HCT116 (cell line): Measurements from ENCODE around the gene PPP1CB. TPM values are rescaled to one million over a fixed set of nuclear protein-coding genes. Genes with fewer than 3 reads are reported as not detected.

ENCODE experiments used
- ATAC-seq: fragments of 200-7000 bp; cut with Tn5 transposase; 2 replicates; pipeline ENCODE4 v1.9.1; 2020; ENCODE audit warnings: mild to moderate bottlenecking, moderate library complexity
- BruUV-seq: library from RNA; stranded (reverse); fragments of 400-500 nt; replicated peaks from 2 replicates; lab custom pipeline; 2021; lab: Mats Ljungman, UMichigan
- CTCF ChIA-PET: fragments of 300-600 bp; sonication (Branson Sonifier 250); formaldehyde crosslinking; loops from one replicate; lab custom pipeline; 2021; ENCODE audit warnings: antibody characterized with exemption; lab: Charles Lee
- POLR2A ChIA-PET: fragments of 300-600, 350-600 bp; sonication (Branson Sonifier 250); formaldehyde crosslinking; loops from one replicate; lab custom pipeline; 2021; ENCODE audit warnings: antibody characterized with exemption; lab: Charles Lee
- RAD21 ChIA-PET, 2 experiments: fragments of 300-600 bp; sonication (Branson Sonifier 250); formaldehyde crosslinking; loops; one replicate each; lab custom pipeline; 2023; ENCODE audit warnings: low total read pairs in 2 of 2; ENCODE audit not compliant: uncharacterized antibody in 2 of 2, unreplicated experiment in 2 of 2, low non-redundant PET in 1 of 2; lab: Charles Lee
- DNase-seq: peaks from one replicate; pipeline ENCODE4 v3.0.0-alpha.2; 2010; ENCODE audit warnings: low read depth, low spot score
- H2AFZ ChIP-seq: fragments of 200-600 bp; shearing (Covaris generic), sonication (generic); 2 replicates; pipeline ENCODE4 v1.6.1; 2017; ENCODE audit warnings: low read depth, mixed run types, mixed read lengths, antibody characterized with exemption, low read length; ENCODE audit not compliant: poor library complexity, severe bottlenecking
- H3K27ac ChIP-seq: 2 replicates; pipeline ENCODE4 v1.5.1; 2012; ENCODE audit warnings: low read depth, low read length
- H3K27me3 ChIP-seq: fragments of 200-600 bp; sonication (generic); 2 replicates; pipeline ENCODE4 v1.6.1; 2016; ENCODE audit warnings: mixed run types, low read length, mixed read lengths; ENCODE audit not compliant: insufficient read depth
- H3K36me3 ChIP-seq, 2 experiments: fragments of 200-500 bp in 1 of 2; fragments of 200-600 bp in 1 of 2; sonication (Bioruptor generic) in 1 of 2; sonication (generic) in 1 of 2; 2 replicates each; pipeline versions ENCODE4 v1.5.1 to v1.6.1; 2014 to 2016; ENCODE audit warnings: low read length in 2 of 2, inconsistent platforms in 1 of 2, mixed read lengths in 1 of 2, mixed run types in 1 of 2; ENCODE audit not compliant: insufficient read depth in 2 of 2, control insufficient read depth in 1 of 2
- H3K4me1 ChIP-seq, 2 experiments: fragments of 200-600 bp in 1 of 2; sonication (generic) in 1 of 2; 2 replicates each; pipeline versions ENCODE4 v1.5.1 to v1.6.1; 2012 to 2017; ENCODE audit warnings: low read length in 2 of 2, inconsistent platforms in 1 of 2, mild to moderate bottlenecking in 1 of 2, mixed read lengths in 1 of 2, mixed run types in 1 of 2, moderate library complexity in 1 of 2; ENCODE audit not compliant: insufficient read depth in 2 of 2, control insufficient read depth in 1 of 2
- H3K4me2 ChIP-seq: fragments of 200-600 bp; sonication (generic); 2 replicates; pipeline ENCODE4 v1.6.1; 2017; ENCODE audit warnings: mixed run types, low read length, mixed read lengths
- H3K4me3 ChIP-seq, 2 experiments: fragments of 200-600 bp in 1 of 2; sonication (generic) in 1 of 2; replicated peaks in 1 of 2; 2 replicates each; pipeline ENCODE4 v1.5.1; 2011 to 2016; ENCODE audit warnings: low read length in 2 of 2, control low read depth in 1 of 2, low read depth in 1 of 2, mild to moderate bottlenecking in 1 of 2, mixed read lengths in 1 of 2, mixed run types in 1 of 2
- H3K79me2 ChIP-seq: fragments of 200-600 bp; sonication (generic); 2 replicates; pipeline ENCODE4 v1.6.1; 2017; ENCODE audit warnings: mild to moderate bottlenecking, mixed run types, low read length, moderate library complexity, mixed read lengths; ENCODE audit not compliant: insufficient read depth
- H3K9ac ChIP-seq: fragments of 200-600 bp; sonication (generic); 2 replicates; pipeline ENCODE4 v1.6.1; 2016; ENCODE audit warnings: low read length, mixed read lengths
- H3K9me2 ChIP-seq: fragments of 200-600 bp; sonication (generic), shearing (Covaris generic); 2 replicates; pipeline ENCODE4 v1.6.1; 2017; ENCODE audit warnings: mixed run types, mild to moderate bottlenecking, moderate library complexity; ENCODE audit not compliant: insufficient read depth
- H3K9me3 ChIP-seq, 2 experiments: fragments of 200-500 bp in 1 of 2; fragments of 200-600 bp in 1 of 2; sonication (Bioruptor generic) in 1 of 2; sonication (generic) in 1 of 2; 2 replicates each; pipeline ENCODE4 v1.6.1; 2014 to 2017; ENCODE audit warnings: low read length in 2 of 2, mixed read lengths in 2 of 2, inconsistent platforms in 1 of 2, low read depth in 1 of 2, mild to moderate bottlenecking in 1 of 2, mixed run types in 1 of 2, moderate library complexity in 1 of 2; ENCODE audit not compliant: control insufficient read depth in 1 of 2, insufficient read depth in 1 of 2
- H4K20me1 ChIP-seq: fragments of 200-600 bp; sonication (generic), shearing (Covaris generic); 2 replicates; pipeline ENCODE4 v1.6.1; 2017; ENCODE audit warnings: mixed run types, mild to moderate bottlenecking, moderate library complexity; ENCODE audit not compliant: insufficient read depth
- CBX3 ChIP-seq: IDR thresholded peaks from 2 replicates; pipeline ENCODE4 v1.6.1; 2012; ENCODE audit warnings: low read depth
- CEBPB ChIP-seq: IDR thresholded peaks from 2 replicates; pipeline ENCODE4 v1.6.1; 2012; ENCODE audit warnings: low read depth
- ELF1 ChIP-seq: IDR thresholded peaks from 2 replicates; pipeline ENCODE4 v1.6.1; 2012; ENCODE audit warnings: low read depth, borderline replicate concordance
- EZH2 ChIP-seq: fragments of 200-600 bp; sonication (generic); IDR thresholded peaks from 2 replicates; pipeline ENCODE4 v1.6.1; 2017; ENCODE audit warnings: antibody characterized with exemption, mixed run types
- EZH2phosphoT487 ChIP-seq: fragments of 200-600 bp; IDR thresholded peaks from 2 replicates; pipeline ENCODE4 v1.6.1; 2018; ENCODE audit warnings: antibody characterized with exemption, borderline replicate concordance
- FOSL1 ChIP-seq: IDR thresholded peaks from 2 replicates; pipeline ENCODE4 v1.6.1; 2012; ENCODE audit warnings: low read depth
- JUND ChIP-seq: IDR thresholded peaks from 2 replicates; pipeline ENCODE4 v1.6.1; 2012
- MAX ChIP-seq: IDR thresholded peaks from 2 replicates; pipeline ENCODE4 v1.6.1; 2012
- RAD21 ChIP-seq: IDR thresholded peaks from 2 replicates; pipeline ENCODE4 v1.6.1; 2012; ENCODE audit warnings: low read depth, mild to moderate bottlenecking
- SIN3A ChIP-seq: IDR thresholded peaks from 2 replicates; pipeline ENCODE4 v1.6.1; 2012; ENCODE audit warnings: low read depth
- SP1 ChIP-seq: IDR thresholded peaks from 2 replicates; pipeline ENCODE4 v1.6.1; 2012; ENCODE audit warnings: low read depth
- SRF ChIP-seq: IDR thresholded peaks from 2 replicates; pipeline ENCODE4 v1.6.1; 2012; ENCODE audit warnings: low read depth
- TCF7L2 ChIP-seq: IDR thresholded peaks from 2 replicates; pipeline ENCODE4 v1.7.0; 2011; ENCODE audit warnings: borderline replicate concordance, inconsistent platforms; ENCODE audit not compliant: insufficient read depth, insufficient read length; ENCODE audit errors: extremely low read depth
- YY1 ChIP-seq: IDR thresholded peaks from 2 replicates; pipeline ENCODE4 v1.6.1; 2011; ENCODE audit warnings: low read length, low read depth, moderate library complexity, mild to moderate bottlenecking; ENCODE audit not compliant: insufficient replicate concordance; ENCODE audit errors: extremely low read depth
- ZBTB33 ChIP-seq: IDR thresholded peaks from 2 replicates; pipeline ENCODE4 v1.6.1; 2011; ENCODE audit warnings: mild to moderate bottlenecking, low read length, moderate library complexity; ENCODE audit not compliant: insufficient replicate concordance; ENCODE audit errors: extremely low read depth
- ZNF274 ChIP-seq: fragments of 200-500 bp; sonication (Bioruptor generic); IDR thresholded peaks from 2 replicates; pipeline ENCODE4 v1.6.1; 2014; ENCODE audit warnings: mild to moderate bottlenecking, low read depth, low read length, inconsistent platforms
- intact Hi-C: fragments of 100-400 bp; cut with micrococcal nuclease; formaldehyde crosslinking; loops from 2 replicates; pipeline ENCODE4 v1.10.0; 2022
- total RNA-seq: library from RNA; stranded (reverse); gene quantifications from one replicate; pipeline ENCODE4 v1.2.1, GENCODE V29; 2021; ENCODE audit not compliant: unreplicated experiment
- TF ChIP-seq, protein P1 (sequence below): IDR thresholded peaks from 2 replicates; pipeline ENCODE4 v1.6.1; 2012; ENCODE audit warnings: low read depth
- TF ChIP-seq, protein P2 (sequence below), 3 experiments: fragments of 200-600 bp in 1 of 3; sonication (generic) in 1 of 3; IDR thresholded peaks in 2 of 3; conservative IDR thresholded peaks in 1 of 3; 2 replicates each; pipeline ENCODE4 v1.5.1; 2012 to 2017; ENCODE audit warnings: low read depth in 2 of 3, low read length in 2 of 3, antibody characterized with exemption in 1 of 3, borderline replicate concordance in 1 of 3, control low read depth in 1 of 3, mild to moderate bottlenecking in 1 of 3, mixed read lengths in 1 of 3, mixed run types in 1 of 3, moderate library complexity in 1 of 3; ENCODE audit not compliant: insufficient read depth in 1 of 3

The PPP1CB gene
- total RNA-seq, 1 experiment from 2014 or later: 174 TPM

GRCh38 chr2:28822036-28822435 lies 70.4 kb downstream of the PPP1CB start:
- Histone ChIP-seq H3K4me3 (no peak overlapping the region), H3K27me3 (no peaks in the 10 kb centered on the region), H3K27ac (no peak overlapping the region), H3K79me2 (no peaks in the 10 kb centered on the region), H3K4me1 (no peaks in the 10 kb centered on the region), H4K20me1 (no peaks in the 10 kb centered on the region), H3K9ac (no peak overlapping the region), H2AFZ (no peak overlapping the region), H3K36me3 (no peaks in the 10 kb centered on the region), H3K4me2 (no peak overlapping the region), H3K9me3 (no peaks in the 10 kb centered on the region), H3K9me2 (no peaks in the 10 kb centered on the region)
- no TSS peak for BruUV-seq
- ChIA-PET RAD21 (no interaction called here), CTCF (interaction anchor here (0.8 kb wide), 1 partner anchor 255 kb away, joined by 3 read pairs; no protein-coding TSS in a partner anchor), POLR2A (no interaction called here)
- DNase-seq: no peak
- intact Hi-C loops: no loop called here
- no peak for ATAC-seq
- TF ChIP-seq SIN3A (no peak), EZH2 (no peak), EZH2phosphoT487 (no peak), SRF (no peak), CEBPB (no peak), RAD21 (no peak), ELF1 (no peak), FOSL1 (no peak), ZNF274 (no peak), JUND (no peak), TCF7L2 (no peak), ZBTB33 (no peak), CBX3 (no peak), MAX (no peak), SP1 (no peak), YY1 (no peak)
- TF ChIP-seq, protein P1, sequence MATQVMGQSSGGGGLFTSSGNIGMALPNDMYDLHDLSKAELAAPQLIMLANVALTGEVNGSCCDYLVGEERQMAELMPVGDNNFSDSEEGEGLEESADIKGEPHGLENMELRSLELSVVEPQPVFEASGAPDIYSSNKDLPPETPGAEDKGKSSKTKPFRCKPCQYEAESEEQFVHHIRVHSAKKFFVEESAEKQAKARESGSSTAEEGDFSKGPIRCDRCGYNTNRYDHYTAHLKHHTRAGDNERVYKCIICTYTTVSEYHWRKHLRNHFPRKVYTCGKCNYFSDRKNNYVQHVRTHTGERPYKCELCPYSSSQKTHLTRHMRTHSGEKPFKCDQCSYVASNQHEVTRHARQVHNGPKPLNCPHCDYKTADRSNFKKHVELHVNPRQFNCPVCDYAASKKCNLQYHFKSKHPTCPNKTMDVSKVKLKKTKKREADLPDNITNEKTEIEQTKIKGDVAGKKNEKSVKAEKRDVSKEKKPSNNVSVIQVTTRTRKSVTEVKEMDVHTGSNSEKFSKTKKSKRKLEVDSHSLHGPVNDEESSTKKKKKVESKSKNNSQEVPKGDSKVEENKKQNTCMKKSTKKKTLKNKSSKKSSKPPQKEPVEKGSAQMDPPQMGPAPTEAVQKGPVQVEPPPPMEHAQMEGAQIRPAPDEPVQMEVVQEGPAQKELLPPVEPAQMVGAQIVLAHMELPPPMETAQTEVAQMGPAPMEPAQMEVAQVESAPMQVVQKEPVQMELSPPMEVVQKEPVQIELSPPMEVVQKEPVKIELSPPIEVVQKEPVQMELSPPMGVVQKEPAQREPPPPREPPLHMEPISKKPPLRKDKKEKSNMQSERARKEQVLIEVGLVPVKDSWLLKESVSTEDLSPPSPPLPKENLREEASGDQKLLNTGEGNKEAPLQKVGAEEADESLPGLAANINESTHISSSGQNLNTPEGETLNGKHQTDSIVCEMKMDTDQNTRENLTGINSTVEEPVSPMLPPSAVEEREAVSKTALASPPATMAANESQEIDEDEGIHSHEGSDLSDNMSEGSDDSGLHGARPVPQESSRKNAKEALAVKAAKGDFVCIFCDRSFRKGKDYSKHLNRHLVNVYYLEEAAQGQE: no peak
- TF ChIP-seq, protein P2, sequence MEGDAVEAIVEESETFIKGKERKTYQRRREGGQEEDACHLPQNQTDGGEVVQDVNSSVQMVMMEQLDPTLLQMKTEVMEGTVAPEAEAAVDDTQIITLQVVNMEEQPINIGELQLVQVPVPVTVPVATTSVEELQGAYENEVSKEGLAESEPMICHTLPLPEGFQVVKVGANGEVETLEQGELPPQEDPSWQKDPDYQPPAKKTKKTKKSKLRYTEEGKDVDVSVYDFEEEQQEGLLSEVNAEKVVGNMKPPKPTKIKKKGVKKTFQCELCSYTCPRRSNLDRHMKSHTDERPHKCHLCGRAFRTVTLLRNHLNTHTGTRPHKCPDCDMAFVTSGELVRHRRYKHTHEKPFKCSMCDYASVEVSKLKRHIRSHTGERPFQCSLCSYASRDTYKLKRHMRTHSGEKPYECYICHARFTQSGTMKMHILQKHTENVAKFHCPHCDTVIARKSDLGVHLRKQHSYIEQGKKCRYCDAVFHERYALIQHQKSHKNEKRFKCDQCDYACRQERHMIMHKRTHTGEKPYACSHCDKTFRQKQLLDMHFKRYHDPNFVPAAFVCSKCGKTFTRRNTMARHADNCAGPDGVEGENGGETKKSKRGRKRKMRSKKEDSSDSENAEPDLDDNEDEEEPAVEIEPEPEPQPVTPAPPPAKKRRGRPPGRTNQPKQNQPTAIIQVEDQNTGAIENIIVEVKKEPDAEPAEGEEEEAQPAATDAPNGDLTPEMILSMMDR (IDR thresholded peaks at IDR 0.05 in 2 of 3, conservative IDR thresholded peaks at IDR 0.05 in 1 of 3; ENCODE audit: borderline replicate concordance in 1 of 3, insufficient read depth in 1 of 3, low read depth in 2 of 3, low read length in 2 of 3): no peak
